Chondrocyte (in vitro differentiated cells): ENCODE measurements around the gene HOXC10. TPM values are rescaled to one million over a fixed set of nuclear protein-coding genes. Genes with fewer than 3 reads are reported as not detected.
A peak's percentile ranks its signal among the peaks of the same experiment; 100 is the strongest.

Experiments
- DNase-seq: peaks from one replicate; pipeline ENCODE4 v3.0.0; 2021; ENCODE audit warnings: mixed read lengths, low spot score
- H3K27ac Mint-ChIP-seq: one replicate; pipeline ENCODE4 v1.8.0; 2021; ENCODE audit warnings: mild to moderate bottlenecking, moderate library complexity, mixed read lengths; ENCODE audit not compliant: unreplicated experiment
- H3K27me3 Mint-ChIP-seq: 2 replicates; pipeline ENCODE4 v1.8.0; 2021; ENCODE audit warnings: low read depth, mixed read lengths
- H3K36me3 Mint-ChIP-seq: 2 replicates; pipeline ENCODE4 v1.8.0; 2021; ENCODE audit warnings: low read depth, mixed read lengths
- H3K4me1 Mint-ChIP-seq: 2 replicates; pipeline ENCODE4 v1.8.0; 2021; ENCODE audit warnings: low read depth, mild to moderate bottlenecking, mixed read lengths
- H3K4me3 Mint-ChIP-seq: one replicate; pipeline ENCODE4 v1.8.0; 2021; ENCODE audit warnings: mild to moderate bottlenecking, moderate library complexity, mixed read lengths; ENCODE audit not compliant: unreplicated experiment
- H3K9me3 Mint-ChIP-seq: 2 replicates; pipeline ENCODE4 v1.8.0; 2021; ENCODE audit warnings: low read depth, mixed read lengths
- CTCF ChIP-seq: fragments of 200-600 bp; sonication (generic); IDR thresholded peaks from 2 replicates; pipeline ENCODE4 v1.5.0; 2021; ENCODE audit warnings: antibody characterized with exemption, mild to moderate bottlenecking, moderate library complexity
- total RNA-seq: library from RNA; stranded (reverse); gene quantifications from 3 replicates; pipeline ENCODE4 v1.2.1, GENCODE V29; 2021

HOXC10 gene
- total RNA-seq, 1 donor from 2014 or later: not detected

GRCh38 chr12:54032086-54032619, 47.2 kb downstream of the HOXC10 start:
- DNase-seq: no peak
- Mint-ChIP-seq H3K4me1 (peaks cover 19% of the 10 kb centered on the region), H3K27ac (no peak overlapping the region), H3K9me3 (peaks cover 3% of the 10 kb centered on the region), H3K27me3 (peaks cover 78% of the 10 kb centered on the region), H3K4me3 (no peak overlapping the region), H3K36me3 (peaks cover 7% of the 10 kb centered on the region)
- no peak for TF ChIP-seq CTCF

- peaks cover 6% of the 10 kb centered on the region for H3K36me3 Mint-ChIP-seq
- no peak within 1 kb of the TSS for H3K4me3 Mint-ChIP-seq
- TF ChIP-seq CTCF: peak; percentile 79
- no peak for DNase-seq
- H3K27me3 Mint-ChIP-seq: peaks cover 78% of the 10 kb centered on the region
- peaks cover 3% of the 10 kb centered on the region for H3K9me3 Mint-ChIP-seq
- H3K4me1 Mint-ChIP-seq: peaks cover 19% of the 10 kb centered on the region
- no peak within 1 kb of the TSS for H3K27ac Mint-ChIP-seq
Measured at GRCh38 chr12:54032627-54033100, 47.7 kb downstream of the HOXC10 start, which contains the start of gene HOXC5. HOXC5 (plus strand) TSS chr12:54033050; CDS start chr12:54033123, 73 bp downstream.

GRCh38 chr12:54033106-54033979, 48.4 kb downstream of the HOXC10 start:
- no peak overlapping the region for H3K4me3 Mint-ChIP-seq
- peaks cover 6% of the 10 kb centered on the region for H3K36me3 Mint-ChIP-seq
- H3K27ac Mint-ChIP-seq: no peak overlapping the region
- peaks cover 19% of the 10 kb centered on the region for H3K4me1 Mint-ChIP-seq
- peaks cover 3% of the 10 kb centered on the region for H3K9me3 Mint-ChIP-seq
- no peak for TF ChIP-seq CTCF
- H3K27me3 Mint-ChIP-seq: peaks cover 76% of the 10 kb centered on the region
- no peak for DNase-seq

GRCh38 chr12:54033980-54034784, 49.2 kb downstream of the HOXC10 start:
- Mint-ChIP-seq H3K27me3 (peaks cover 79% of the 10 kb centered on the region), H3K27ac (no peak overlapping the region), H3K4me1 (peaks cover 19% of the 10 kb centered on the region), H3K9me3 (peaks cover 3% of the 10 kb centered on the region), H3K36me3 (peaks cover 6% of the 10 kb centered on the region), H3K4me3 (no peak overlapping the region)
- DNase-seq: no peak
- TF ChIP-seq CTCF: no peak
